ENCODE results near the gene LRRC15. TPM values are rescaled to one million over a fixed set of nuclear protein-coding genes. Genes with fewer than 3 reads are reported as not detected.

LRRC15 gene
- total RNA-seq, 1 donor from 2014 or later = not detected

DNA sequence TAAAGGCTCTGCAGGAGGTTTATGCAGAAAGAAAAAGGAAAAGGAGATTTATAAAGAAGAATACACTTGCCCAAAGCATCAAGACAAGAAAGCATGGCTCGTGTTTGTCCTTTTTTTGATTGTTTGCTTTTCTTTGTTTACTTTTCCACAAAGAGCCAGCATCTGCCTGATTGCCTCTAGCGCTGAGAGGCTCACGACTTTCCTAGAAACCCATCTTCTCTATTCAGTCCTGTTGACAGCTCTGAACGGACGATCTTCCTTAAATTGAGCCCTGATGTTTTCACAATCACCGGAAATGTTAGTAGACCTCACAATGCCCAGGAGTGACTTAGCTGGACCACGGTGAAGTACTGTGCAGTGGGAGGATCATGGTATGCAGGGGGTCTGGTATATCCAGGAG, 17.1 kb upstream of the LRRC15 start:
- no peak for DNase-seq (ENCODE audit: low read depth)
- no peak overlapping the region for H3K4me3 ChIP-seq (ENCODE audit: low read depth, low read length)
- TF ChIP-seq, protein P1, sequence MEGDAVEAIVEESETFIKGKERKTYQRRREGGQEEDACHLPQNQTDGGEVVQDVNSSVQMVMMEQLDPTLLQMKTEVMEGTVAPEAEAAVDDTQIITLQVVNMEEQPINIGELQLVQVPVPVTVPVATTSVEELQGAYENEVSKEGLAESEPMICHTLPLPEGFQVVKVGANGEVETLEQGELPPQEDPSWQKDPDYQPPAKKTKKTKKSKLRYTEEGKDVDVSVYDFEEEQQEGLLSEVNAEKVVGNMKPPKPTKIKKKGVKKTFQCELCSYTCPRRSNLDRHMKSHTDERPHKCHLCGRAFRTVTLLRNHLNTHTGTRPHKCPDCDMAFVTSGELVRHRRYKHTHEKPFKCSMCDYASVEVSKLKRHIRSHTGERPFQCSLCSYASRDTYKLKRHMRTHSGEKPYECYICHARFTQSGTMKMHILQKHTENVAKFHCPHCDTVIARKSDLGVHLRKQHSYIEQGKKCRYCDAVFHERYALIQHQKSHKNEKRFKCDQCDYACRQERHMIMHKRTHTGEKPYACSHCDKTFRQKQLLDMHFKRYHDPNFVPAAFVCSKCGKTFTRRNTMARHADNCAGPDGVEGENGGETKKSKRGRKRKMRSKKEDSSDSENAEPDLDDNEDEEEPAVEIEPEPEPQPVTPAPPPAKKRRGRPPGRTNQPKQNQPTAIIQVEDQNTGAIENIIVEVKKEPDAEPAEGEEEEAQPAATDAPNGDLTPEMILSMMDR (conservative IDR thresholded peaks at IDR 0.05; ENCODE audit: low read depth, low read length) = no peak

DNA sequence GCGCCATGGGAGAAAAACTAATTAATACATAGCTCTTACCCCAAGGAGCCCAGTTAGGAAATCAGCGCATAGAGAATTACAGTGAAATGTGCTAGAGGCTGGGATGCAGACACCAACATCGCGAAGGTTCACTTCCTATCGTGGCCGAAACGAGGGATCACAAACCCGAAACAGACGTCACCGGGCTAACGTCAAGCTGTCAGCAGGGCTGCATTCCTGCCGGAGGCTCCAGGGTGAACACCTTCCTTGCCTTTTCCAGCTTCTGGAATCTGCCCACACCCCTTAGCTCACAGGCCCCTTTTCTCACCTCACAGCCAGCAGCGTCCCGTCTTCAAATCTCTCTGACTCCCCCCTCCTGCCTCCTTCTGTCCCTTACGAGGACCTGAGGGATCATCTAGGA, 16.5 kb upstream of the LRRC15 start:
- H3K4me3 ChIP-seq (ENCODE audit: low read depth, low read length) = no peak overlapping the region
- DNase-seq (ENCODE audit: low read depth) = no peak

DNA sequence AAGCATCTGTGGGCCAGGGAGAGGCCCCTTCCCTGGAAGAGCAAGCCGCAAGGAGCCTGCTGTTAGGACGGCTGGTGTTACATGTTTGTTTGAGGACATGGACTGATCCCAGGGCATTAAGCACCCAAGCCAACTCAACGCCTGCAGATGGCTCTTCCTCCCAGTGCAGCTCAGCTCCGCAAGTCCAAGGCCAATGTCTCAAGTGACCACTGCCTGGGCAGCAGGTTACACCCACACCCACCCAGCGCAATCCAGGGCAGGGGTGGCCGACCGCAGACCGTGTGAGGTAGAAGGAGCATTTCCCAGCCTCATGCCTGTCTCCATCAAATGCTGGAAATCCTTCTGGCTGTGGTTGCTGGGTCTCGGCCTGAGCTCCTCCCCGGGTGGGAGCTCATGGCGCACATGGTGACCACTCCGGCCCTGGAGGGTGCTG, 15.0 kb upstream of the LRRC15 start:
- TF ChIP-seq, protein P1 (conservative IDR thresholded peaks at IDR 0.05; ENCODE audit: low read depth, low read length) = no peak
- no peak for DNase-seq (ENCODE audit: low read depth)
- no peak overlapping the region for H3K4me3 ChIP-seq (ENCODE audit: low read depth, low read length)

More for the DNA sequence above, 16.5 kb upstream of the LRRC15 start:
- TF ChIP-seq, protein P1 (conservative IDR thresholded peaks at IDR 0.05; ENCODE audit: low read depth, low read length) = no peak

DNA sequence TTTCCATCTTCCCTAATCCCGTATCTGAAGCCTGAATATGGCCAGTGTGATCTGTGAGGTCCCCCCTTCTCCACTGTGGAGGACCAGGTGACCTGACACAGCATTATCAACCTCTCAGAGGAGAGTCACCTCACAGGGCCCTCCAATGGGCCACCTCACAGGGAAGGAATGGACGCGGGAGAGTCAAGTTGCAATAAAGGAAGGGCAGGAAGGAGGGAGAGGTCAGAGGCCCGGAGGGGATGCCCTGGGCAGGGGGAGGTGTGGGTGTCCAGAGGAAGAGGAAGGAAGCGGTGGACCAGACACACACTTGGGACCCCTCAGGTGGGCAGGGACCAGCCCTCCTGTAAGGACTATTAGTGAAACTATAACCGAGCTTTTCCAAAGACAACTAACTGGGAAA, 14.6 kb upstream of the LRRC15 start:
- H3K4me3 ChIP-seq (ENCODE audit: low read depth, low read length) = no peak overlapping the region
- TF ChIP-seq, protein P1 (conservative IDR thresholded peaks at IDR 0.05; ENCODE audit: low read depth, low read length) = no peak
- DNase-seq (ENCODE audit: low read depth) = no peak

DNA sequence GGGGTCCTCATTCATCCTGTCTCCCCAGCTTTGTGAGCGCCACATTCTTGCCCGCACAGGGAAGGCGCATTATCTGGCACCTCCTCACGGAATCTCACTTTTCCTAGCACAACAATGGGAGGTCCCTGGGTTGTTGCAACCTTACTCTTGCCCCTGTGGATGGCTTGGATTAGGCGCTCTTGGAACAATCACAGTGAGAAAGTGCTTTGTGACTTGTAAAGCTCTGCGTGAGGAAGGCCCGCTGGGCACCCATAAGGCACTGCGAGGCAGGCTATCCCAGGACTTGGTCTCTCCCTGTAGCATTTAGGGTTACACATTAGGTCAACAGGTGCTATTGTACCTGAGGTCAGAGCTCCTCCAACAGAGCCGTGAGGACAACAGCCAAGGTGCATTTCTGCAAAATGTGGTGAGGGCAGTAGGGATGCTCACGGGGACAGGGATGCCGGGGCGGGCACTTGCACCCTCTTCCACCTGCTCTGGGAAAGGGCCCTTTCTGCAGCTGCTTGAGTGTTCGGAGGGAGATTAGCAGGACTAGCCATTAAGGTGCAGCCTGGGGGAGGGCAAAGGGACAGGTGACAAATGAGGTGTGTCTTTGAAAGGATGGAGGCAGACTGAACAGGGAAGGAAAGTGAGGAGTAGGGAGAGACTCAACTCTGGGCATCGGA, 13.9 kb upstream of the LRRC15 start:
- DNase-seq (ENCODE audit: low read depth) = no peak
- TF ChIP-seq, protein P1 (conservative IDR thresholded peaks at IDR 0.05; ENCODE audit: low read depth, low read length) = no peak
- no peak overlapping the region for H3K4me3 ChIP-seq (ENCODE audit: low read depth, low read length)

DNA sequence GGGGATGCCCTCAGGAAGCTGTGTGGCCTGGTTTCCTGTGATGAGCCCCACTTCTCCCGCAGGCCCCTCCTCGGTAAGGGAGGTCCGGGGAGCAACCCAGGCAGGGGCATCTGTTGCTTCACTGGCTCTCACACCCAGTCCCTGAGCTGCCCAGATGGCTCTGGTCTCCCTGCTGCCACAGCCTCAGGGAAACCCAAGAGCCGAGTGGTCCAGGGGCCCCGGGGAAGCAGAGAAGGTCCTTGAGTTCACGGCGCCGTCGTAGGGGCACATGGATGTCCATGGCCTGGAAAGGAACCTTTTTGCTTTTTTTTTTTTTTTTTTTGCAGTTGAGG, 13.3 kb upstream of the LRRC15 start:
- TF ChIP-seq, protein P1 (conservative IDR thresholded peaks at IDR 0.05; ENCODE audit: low read depth, low read length) = no peak
- no peak for DNase-seq (ENCODE audit: low read depth)
- H3K4me3 ChIP-seq (ENCODE audit: low read depth, low read length) = no peak overlapping the region

DNA sequence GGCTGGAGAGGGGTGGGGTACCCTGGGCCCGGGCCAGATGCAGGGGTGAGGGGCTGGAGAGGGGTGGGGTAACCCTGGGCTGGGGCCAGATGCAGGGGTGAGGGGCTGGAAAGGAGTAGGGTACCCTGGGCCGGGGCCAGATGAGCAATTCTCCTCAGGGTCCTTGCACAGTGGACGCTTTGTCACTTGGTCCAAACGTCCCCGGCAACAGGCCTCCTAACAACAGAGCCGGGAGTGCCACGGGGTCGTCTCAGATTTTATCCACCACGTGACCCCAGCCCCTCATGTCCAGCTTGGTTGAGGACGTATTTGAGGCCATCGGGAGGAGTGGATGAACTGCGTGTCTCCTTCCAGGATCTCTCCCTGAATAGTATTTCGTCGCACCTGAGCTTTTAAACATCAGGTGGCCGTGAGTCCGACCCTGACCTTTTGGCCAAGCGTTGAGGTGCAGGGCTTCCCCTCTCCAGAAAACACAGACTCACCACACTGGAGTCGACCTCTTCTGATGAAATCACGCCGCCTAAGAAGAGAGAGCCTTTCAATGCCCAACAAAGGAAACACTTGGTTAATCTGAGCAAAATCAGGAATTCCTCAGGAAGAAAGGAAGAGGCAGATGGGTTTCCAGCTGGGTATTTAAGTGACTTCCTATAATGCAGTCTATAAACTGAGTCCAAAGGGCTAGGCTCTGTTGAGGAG, 12.8 kb upstream of the LRRC15 start:
- H3K4me3 ChIP-seq (ENCODE audit: low read depth, low read length) = no peak overlapping the region
- TF ChIP-seq, protein P1 (conservative IDR thresholded peaks at IDR 0.05; ENCODE audit: low read depth, low read length) = no peak
- DNase-seq (ENCODE audit: low read depth) = no peak

All from epithelial cell of proximal tubule (primary cell).